GM19023 (cell line): ENCODE results near the gene MAST1.
"Not testable (repeated sequence)": the region's sequence is repeated elsewhere in the genome, so short reads cannot be mapped to it uniquely, and the experiment has no call there.

Source experiments
- ATAC-seq: cut with Tn5 transposase; IDR thresholded peaks from one replicate; pipeline ENCODE4 v1.9.1; 2021; ENCODE audit warnings: mild to moderate bottlenecking, moderate library complexity; ENCODE audit not compliant: unreplicated experiment

The MAST1 gene

GRCh38 chr19:12838182-12838885, at the start of gene MAST1:
TSS of gene MAST1 (plus strand) at chr19:12838515. CDS start at chr19:12838573, 58 bp downstream.
- no peak for ATAC-seq

- no peak for ATAC-seq
Measured at GRCh38 chr19:12788682-12789097, 49.6 kb upstream of the MAST1 start.

GRCh38 chr19:12789098-12789903, 49.0 kb upstream of the MAST1 start:
- ATAC-seq = no peak

DNA sequence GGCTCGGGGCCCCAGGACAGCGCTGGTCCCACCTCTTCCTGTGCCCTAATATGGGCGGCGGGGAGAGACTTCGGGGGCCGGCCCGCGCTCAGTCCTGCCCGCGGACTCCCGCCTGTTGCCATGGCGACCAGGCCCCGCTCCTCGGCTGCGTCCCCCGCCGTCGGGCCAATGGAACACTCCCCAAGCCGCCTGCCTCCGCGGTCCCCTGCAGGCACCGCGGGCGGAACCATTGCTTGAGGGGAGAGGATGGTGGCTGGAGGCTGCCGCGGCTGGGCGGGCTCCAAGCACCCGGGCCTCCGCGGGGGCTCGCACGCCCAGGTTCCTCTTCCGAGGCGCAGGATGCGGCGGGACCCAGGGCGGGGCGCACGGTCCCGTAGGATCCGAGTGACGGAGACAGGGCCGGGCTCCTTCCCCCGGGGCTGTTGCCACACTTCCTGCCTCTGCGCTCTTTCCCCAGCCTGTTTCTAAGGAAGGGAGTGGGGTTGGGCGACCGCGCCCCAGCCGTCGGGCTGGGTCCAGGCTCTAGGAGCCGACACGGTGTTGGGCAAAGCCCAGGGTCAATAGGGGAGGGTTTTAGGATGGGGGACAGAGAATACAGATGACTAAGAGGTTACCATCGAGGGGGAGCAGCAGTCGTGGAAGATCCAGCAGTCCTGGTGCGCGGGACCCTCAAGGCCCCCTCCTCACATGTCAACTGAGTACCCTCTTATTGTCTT, 48.3 kb upstream of the MAST1 start:
- ATAC-seq = peak; percentile 38

- no peak for ATAC-seq
Measured at GRCh38 chr19:12790628-12791344, 47.5 kb upstream of the MAST1 start.

- peak; percentile 28 for ATAC-seq
Measured at GRCh38 chr19:12791345-12792050, 46.8 kb upstream of the MAST1 start, which contains the start of gene JUNB. TSS of gene JUNB (plus strand) at chr19:12791486. CDS start at chr19:12791772, 286 bp downstream.

DNA sequence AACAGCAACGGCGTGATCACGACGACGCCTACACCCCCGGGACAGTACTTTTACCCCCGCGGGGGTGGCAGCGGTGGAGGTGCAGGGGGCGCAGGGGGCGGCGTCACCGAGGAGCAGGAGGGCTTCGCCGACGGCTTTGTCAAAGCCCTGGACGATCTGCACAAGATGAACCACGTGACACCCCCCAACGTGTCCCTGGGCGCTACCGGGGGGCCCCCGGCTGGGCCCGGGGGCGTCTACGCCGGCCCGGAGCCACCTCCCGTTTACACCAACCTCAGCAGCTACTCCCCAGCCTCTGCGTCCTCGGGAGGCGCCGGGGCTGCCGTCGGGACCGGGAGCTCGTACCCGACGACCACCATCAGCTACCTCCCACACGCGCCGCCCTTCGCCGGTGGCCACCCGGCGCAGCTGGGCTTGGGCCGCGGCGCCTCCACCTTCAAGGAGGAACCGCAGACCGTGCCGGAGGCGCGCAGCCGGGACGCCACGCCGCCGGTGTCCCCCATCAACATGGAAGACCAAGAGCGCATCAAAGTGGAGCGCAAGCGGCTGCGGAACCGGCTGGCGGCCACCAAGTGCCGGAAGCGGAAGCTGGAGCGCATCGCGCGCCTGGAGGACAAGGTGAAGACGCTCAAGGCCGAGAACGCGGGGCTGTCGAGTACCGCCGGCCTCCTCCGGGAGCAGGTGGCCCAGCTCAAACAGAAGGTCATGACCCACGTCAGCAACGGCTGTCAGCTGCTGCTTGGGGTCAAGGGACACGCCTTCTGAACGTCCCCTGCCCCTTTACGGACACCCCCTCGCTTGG, 46.1 kb upstream of the MAST1 start:
- no peak for ATAC-seq

GRCh38 chr19:12792853-12793289, 45.4 kb upstream of the MAST1 start:
- ATAC-seq = no peak

DNA sequence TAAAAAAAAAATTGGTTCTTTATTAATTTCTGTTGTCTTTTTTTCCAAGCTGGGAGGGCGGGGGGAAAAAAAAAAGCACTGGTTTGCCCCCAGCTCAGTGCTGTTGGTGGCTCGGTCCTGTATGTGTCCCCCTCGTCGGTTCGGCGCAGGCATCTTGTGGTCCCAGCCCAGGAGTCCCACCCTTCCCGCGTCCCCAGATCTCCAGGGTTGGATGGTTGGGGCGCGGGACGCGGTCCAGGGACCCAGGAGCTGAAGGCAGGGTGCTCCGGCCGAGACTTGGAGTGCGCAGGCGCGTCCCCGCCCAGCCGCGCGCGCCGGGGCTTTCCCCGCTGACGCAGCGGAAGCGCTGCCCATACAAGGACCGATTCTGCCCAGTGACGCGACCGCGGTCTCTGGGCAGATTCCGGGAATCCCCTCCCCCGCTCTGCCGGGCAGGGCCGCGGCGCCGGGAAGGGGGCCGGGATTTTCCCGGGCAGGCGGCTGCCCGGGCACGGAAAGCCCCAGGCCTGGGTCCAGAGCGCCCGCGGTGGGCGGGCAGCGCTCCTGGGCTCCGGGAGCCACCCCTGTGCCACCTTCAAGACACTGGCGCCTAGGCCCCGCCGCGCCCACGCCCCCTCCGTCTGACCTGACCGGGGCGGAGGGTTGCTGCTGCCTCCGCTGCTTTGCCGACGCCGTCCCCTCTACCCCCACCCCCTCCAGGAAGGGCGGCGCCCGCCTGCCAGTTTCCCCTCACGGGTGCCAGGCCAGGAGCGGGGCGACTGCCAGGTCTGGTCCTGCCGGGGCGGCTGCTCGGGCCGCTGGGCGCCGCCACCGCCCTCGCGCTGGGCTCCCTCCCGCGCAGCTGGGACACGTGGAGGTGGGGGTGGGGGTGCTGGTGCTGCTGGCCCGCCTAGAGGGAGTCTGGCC, 44.8 kb upstream of the MAST1 start:
- peak; percentile 31 for ATAC-seq

DNA sequence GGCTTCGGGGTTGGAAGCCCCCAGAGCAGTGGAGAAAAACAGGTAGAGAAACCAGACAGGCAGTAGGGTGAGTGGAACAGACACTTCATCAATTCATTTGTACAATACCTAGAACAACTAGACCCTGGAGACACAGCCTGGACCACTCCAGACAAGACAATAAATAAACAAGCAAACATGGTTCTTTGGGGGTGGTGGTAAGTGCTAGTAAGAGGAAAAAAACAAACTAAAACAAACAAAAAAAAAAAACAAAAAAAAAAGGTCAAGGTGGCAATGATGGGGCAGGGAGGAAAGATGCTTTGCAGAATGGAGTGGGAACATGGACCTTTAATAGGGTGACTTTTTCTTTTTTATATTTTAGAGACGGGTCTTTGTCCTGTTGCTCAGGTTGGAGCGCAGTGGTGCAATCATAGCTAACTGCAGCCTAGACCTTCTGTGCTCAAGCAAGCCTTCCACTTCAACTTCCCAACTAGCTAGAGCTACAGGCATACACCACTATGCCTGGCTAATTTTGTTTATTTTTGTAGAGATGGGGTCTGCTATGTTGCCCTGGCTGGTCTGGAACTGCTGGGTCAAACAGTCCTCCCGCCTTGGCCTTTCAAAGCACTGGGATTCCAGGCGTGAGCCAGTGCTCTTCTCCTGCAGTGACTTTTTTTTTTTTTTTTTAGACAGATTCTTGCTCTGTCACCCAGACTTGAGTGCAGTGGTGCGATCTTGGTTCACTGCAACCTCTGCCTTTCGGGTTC, 43.9 kb upstream of the MAST1 start:
- ATAC-seq = no peak

DNA sequence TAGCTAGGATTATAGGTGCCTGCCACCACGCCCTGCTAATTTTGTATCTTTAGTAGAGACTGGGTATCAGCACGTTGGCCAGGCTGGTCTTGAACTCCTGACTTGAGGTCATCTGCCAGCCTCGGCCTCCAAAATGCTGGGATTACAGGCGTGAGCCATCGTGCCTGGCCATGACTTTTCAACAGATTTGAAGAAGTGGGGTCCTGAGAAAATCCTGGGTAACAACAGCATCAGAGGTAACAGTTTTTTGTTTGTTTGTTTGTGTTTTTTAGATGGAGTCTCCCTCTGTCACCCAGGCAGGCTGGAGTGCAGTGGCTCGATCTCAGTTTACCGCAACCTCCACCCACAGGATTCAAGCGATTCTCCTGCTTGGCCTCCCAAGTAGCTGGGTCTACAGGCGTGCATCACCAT, 43.3 kb upstream of the MAST1 start:
- ATAC-seq = no peak

DNA sequence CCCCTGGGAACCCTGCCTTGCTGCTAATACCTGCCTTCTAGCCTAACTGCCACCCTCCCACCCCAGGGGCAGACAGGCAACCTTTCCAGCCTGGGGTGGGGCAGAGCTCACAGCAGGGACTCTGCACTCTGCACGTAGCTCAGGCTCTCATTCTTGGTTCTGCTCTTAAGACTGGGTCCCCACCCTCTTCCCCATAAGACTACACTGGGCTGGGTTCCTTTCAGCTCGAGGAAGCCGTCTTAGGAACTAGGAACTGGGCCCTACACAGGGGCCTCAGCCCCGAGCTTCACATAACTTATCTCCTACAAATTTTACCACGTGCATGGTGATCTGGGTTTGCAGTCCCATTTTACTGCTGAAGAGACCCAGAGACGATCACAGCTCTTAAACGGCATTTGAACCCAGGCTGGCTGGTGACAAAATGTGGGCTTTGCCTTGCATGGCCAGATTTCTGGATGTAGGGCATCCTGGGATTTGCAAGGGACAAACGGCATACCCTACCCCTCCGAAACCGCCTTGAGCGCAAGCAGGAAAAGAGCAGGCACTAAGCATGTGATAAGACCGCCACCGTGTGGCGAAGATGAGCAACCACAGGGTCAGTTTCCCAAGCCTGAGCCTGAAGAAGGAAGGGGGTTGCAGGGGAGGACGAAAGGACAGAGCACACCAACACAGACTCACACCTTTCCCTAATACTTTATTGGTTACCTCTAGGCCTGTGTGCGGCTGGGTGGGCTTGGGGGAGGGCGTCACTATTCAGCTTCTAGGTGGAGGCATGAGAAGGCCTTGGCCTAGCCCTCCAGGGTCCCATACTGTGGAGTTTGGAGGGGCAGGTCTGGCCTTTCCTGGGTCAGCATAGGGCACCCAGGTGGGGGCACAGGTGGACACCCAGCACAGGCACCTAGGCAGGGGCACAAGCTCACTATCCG, 41.9 kb upstream of the MAST1 start:
- no peak for ATAC-seq

- ATAC-seq = no peak
Measured at GRCh38 chr19:12797141-12797587, 41.2 kb upstream of the MAST1 start.

DNA sequence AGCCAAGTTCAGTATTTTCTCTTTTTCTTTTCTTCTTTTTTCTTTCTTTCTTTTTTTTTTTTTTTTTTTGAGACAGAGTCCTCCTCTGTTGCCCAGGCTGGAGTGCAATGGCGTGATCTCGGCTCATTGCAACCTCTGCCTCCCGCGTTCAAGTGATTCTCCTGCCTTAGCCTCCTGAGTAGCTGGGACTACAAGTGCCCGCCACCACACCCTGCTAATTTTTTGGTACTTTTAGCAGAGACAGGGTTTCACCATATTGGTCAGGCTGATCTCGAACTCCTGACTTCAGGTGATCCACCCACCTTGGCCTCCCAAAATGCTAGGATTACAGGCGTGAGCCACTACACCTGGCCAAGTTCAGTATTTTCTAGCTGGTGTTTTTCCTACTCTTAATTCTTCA, 40.7 kb upstream of the MAST1 start:
- not testable (repeated sequence) for ATAC-seq

- no peak for ATAC-seq
Measured at GRCh38 chr19:12799742-12800465, 38.4 kb upstream of the MAST1 start.

DNA sequence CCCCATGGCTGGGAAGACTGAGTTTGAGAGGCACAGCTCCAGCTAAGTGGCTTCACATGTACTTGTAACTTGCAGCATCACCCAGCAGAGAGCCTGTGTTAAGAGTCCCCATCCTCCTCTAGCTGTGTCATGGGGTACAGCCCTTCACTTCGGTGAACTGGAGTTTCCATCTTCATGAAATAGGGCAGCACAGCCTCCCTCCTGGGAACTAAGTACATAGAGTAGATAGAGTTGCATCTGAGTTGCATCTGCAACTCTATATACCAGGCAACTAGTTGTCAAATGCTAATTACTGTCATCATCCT, 37.9 kb upstream of the MAST1 start:
- no peak for ATAC-seq
